Measurements from ENCODE around the gene TTC28. TPM values are rescaled to one million over a fixed set of nuclear protein-coding genes. Genes with fewer than 3 reads are reported as not detected.
A peak's percentile ranks its signal among the peaks of the same experiment; 100 is the strongest.

TTC28 gene
- total and polyA plus RNA-seq, 8 donors: 2.2 to 18.6 (median 11.5) TPM

- DNase-seq (peak; percentile 70 to 89 (median 88)), FAIRE-seq (no peak), ATAC-seq (peak; percentile 89 to 94 (median 92))
- no peak overlapping the region for H3K4me3 ChIP-seq
- H3K36me3 ChIP-seq: no peaks in the 10 kb centered on the region
- 26 to 27% methylated on average over 6 of the region's 6 CpGs for WGBS, 2 donors
- H3K27ac ChIP-seq: peak overlapping the region; percentile 54 to 80 (median 78)
- no peak for TF ChIP-seq CTCF (IDR thresholded peaks at IDR 0.05)
- no peaks in the 10 kb centered on the region for H3K27me3 ChIP-seq
- peaks cover 26 to 31% (median 26%) of the 10 kb centered on the region in 3 donors for H3K4me1 ChIP-seq
- H3K9me3 ChIP-seq: no peaks in the 10 kb centered on the region
- intact Hi-C loops (cut with DNase I): loop anchor here in 1 of 3 donors (10.0 kb wide), 1 partner anchor 565 kb away; no protein-coding TSS in a partner anchor
Measured at GRCh38 chr22:28029201-28029948, 650.3 kb downstream of the TTC28 start.

GRCh38 chr22:28027453-28028448, 651.9 kb downstream of the TTC28 start:
- TF ChIP-seq CTCF (IDR thresholded peaks at IDR 0.05): no peak
- Histone ChIP-seq H3K36me3 (no peaks in the 10 kb centered on the region), H3K4me3 (no peak overlapping the region), H3K9me3 (no peaks in the 10 kb centered on the region), H3K27ac (peak overlapping the region in 3 of 4 donors; percentile 75 to 80 (median 80)), H3K4me1 (peaks cover 26 to 29% (median 26%) of the 10 kb centered on the region in 3 donors), H3K27me3 (no peaks in the 10 kb centered on the region)
- DNase-seq (peak in 1 of 6 donors; percentile 47), ATAC-seq (no peak), FAIRE-seq (no peak)
- 72 to 83% methylated on average over 13 of the region's 13 CpGs for WGBS, 2 donors
- intact Hi-C loops (cut with DNase I): loop anchor here in 1 of 3 donors (10.0 kb wide), 1 partner anchor 567 kb away; no protein-coding TSS in a partner anchor

GRCh38 chr22:28025866-28026575, 653.6 kb downstream of the TTC28 start:
- Histone ChIP-seq H3K4me1 (peaks cover 26 to 28% (median 26%) of the 10 kb centered on the region in 3 donors), H3K9me3 (no peaks in the 10 kb centered on the region), H3K36me3 (no peaks in the 10 kb centered on the region), H3K4me3 (no peak overlapping the region), H3K27me3 (no peaks in the 10 kb centered on the region), H3K27ac (no peak overlapping the region)
- DNase-seq: peak in 1 of 6 donors; percentile 32
- intact Hi-C loops (cut with DNase I): loop anchor here in 1 of 3 donors (10.0 kb wide), 1 partner anchor 569 kb away; no protein-coding TSS in a partner anchor
- TF ChIP-seq CTCF (IDR thresholded peaks at IDR 0.05): no peak
- WGBS, 2 donors: 93 to 99% methylated on average over 12 of the region's 12 CpGs
- ATAC-seq: no peak
- FAIRE-seq: no peak

- ATAC-seq (no peak), FAIRE-seq (no peak), DNase-seq (peak in 3 of 6 donors; percentile 5 to 29 (median 6))
- Histone ChIP-seq H3K4me1 (peaks cover 26 to 28% (median 26%) of the 10 kb centered on the region in 3 donors), H3K27ac (no peak overlapping the region), H3K36me3 (no peaks in the 10 kb centered on the region), H3K27me3 (no peaks in the 10 kb centered on the region), H3K9me3 (no peaks in the 10 kb centered on the region), H3K4me3 (no peak overlapping the region)
- intact Hi-C loops (cut with DNase I): loop anchor here in 1 of 3 donors (10.0 kb wide), 1 partner anchor 569 kb away; no protein-coding TSS in a partner anchor
- WGBS, 2 donors: 71% methylated on average over 7 of the region's 7 CpGs
- TF ChIP-seq CTCF (IDR thresholded peaks at IDR 0.05): no peak
Measured at GRCh38 chr22:28025333-28025732, 654.3 kb downstream of the TTC28 start.
